Activated CD4-positive, CD25-positive, alpha-beta regulatory T cell treated with anti-CD3 and anti-CD28 coated beads, Interleukin-2, amount 50 U/mL, for 16 hours (primary cell): ENCODE results near the gene KSR1.
"Not testable (repeated sequence)": the region's sequence is repeated elsewhere in the genome, so short reads cannot be mapped to it uniquely, and the experiment has no call there.

Source experiments
- DNase-seq: peaks from one replicate; pipeline ENCODE4 v3.0.0-alpha.2; 2020; ENCODE audit warnings: low read depth, low spot score

The KSR1 gene

DNA sequence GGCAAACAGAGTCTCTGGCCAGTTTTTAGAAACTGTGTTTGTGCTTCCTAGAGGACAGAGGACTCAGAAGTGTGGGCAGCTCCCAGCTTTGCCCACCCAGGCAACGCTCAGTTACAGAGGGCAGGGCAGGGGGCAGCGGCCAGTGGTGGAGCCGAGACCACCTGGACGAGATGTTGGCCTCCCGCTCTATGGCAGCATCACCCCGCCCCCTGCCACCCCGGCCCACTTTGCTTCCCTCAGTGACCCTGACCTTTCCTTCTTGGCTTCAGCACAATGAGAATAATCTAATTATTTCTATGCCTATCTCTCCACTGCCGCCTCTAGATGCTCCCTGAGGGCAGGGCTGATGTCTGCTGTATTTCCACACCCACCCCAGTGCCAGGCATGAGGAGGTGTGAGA, 200.4 kb downstream of the KSR1 start:
- DNase-seq = not testable (repeated sequence)

DNA sequence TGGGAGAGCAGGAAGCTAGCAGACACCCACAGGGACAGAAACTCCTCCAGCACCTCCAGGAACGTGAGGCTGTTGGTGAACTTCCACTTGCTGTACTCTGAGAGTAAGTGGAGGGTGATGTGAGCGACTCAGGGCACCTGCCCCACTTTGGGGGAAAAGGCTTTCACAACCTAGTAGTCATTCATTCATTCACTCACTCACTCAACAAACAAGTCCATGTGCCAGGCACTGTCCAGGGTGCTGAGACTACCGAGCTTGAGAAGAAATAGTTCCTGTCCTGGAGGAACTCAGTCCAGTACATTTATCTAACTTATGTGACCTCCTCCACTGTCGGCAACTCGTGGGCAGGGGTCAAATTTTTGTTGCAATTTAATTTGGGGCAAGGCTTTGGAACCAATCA, 201.4 kb downstream of the KSR1 start:
- DNase-seq = no peak

DNA sequence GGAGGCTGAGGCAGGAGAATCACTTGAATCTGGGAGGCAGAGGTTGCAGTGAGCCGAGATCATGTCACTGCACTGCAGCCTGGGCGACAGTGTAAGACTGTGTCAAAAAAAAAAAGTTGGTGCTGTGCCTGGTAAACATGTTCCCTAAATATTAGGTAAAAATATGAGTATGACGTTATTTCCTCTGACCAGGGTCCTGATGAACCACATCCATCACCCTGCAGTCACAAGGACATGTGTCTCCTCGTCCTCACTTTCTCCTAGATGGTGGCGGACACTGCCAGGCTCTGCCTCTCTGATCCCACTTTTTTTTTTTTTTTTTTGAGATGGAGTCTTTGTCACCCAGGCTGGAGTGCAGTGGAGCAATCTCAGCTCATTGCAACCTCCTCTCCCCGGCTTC, 203.4 kb downstream of the KSR1 start:
- no peak for DNase-seq

DNA sequence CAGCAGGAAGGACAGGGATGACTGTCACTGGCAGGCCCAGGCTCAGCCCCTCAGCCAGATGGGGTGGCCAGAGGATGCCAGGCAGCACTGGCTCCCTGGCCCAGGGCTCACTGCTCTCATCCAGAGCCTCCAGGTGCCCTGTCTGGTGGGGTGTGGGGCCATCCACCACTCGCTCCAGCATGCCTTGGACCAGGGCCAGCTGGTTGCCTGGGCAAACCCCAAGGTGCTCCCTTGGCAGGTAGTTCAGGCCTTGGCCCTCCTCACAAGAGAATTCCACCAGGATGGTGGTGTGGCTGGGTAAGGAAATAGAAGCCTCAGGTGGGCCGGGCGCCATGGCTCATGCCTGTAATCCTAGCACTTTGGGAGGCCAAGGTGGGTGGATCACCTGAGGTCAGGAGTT, 204.2 kb downstream of the KSR1 start:
- DNase-seq = no peak

DNA sequence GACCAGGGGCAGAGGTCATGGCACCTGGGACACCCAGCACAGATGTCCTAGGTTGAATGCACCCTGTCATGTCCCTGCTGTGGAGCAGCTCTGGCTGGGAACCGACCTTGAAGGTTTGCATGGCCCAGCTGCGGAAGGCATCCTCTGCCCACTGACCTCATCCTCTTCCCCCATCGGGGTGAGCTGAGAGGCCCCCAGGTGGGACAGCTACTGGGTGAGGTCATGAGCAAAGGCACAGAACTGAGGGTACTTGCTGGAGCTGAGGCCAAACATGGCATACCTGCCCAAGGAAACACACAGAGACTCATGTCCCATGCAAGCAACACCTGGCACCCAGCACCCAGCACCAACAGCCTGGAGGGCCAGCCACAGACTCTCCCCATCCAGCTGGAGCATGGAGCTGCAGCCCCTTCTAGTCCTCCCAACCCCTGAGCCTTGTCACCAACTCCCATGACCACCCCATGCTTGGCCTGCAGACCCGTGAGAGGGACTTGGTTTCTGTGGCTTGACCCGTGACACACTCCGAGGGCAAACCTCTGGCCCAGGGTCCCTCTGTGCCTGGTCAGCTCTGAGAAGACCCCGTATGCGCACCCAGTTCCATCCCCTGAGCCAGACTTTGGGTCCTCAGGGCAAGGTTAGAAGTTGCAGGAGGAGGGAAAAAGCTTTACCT, 207.8 kb downstream of the KSR1 start:
- no peak for DNase-seq

DNA sequence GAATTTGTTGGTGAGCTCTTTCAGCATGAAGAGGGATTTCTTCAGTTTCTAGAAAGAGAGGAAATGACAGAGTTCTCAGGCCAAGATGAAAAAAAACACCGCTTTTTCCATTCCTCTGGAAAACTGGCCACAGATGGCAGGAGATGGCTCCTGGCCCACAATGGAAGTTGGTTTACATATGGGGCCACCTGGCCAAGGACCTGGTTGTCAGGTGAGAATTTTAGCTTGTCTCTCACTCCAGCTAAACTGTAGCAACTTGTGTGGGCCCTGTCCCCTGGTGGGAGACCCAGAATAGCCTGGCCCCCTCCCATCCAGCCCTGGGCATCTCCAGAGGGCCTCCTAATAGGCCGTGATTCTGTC, 208.3 kb downstream of the KSR1 start:
- no peak for DNase-seq

DNA sequence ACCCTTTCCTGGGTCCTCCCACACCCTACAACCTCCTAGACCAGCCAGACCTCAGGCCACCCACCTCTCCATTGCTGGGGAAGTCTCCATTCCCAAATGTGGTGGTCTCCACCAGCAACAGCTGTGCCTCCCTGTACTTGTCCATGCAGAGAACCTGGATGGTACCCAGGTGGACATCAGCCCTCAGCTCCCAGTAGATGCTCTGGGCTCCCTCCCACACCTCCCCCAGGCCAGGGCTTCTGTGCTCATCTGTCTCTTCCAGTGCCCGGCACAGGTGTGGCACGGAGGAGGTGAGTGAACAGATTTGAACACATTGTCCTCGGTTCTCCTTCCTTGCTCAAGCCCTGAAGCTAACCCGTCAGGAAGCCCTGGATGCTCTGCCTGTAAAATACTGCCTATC, 209.3 kb downstream of the KSR1 start:
- no peak for DNase-seq

DNA sequence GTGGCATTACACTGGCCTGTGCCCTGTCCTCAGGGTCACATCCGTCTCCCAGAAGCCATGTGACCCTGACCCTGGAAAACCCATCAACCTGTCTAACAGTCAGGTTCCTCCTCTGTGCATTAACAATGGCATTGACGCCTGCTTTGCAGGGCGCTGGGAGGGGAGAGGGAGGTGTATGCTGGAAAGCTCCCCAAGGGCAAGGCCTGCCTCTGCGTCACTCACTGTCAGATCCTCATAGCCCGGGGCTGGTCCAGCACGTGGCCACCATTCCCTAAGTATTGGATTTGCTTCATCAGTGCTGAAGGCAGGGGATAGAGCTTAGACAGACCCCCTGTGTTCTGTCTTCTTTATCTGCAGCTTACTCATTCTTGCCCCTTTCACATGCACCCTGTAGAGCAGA, 210.0 kb downstream of the KSR1 start:
- not testable (repeated sequence) for DNase-seq

DNA sequence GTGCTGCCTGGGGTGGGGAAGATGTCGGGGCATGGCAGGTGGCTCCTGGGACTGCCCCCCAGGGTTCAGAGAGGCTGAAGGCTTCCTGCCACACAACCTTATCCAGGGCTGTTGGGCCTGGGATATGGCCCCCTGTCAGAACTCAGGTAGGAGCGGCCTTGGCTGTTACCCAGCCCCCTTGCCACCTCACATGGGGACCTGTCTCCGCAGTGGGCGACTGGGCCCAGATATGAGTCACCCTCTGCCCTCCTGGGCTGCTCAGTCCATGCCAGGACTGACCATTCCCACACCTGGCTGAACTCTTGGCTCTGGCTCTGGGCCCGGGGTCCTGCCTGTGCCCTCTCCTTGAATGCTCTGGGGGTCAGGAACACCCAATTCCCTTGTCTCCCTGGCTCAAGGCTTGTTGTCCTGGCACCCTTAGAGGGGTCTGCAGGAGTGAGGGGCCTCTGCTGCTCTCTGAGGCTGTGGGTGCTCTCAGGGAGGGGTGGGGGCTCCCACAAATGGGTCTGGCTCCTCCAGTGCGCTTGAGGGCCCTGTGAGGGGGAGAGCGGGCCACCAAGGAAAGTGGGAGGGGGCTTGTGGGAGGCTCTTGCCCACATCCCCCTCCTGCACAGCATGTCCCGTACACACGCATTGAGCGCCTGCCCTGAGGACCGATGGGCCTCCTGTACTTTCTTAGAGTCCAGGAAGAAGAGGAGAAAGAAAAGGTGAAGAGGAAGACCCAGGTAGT, 210.7 kb downstream of the KSR1 start:
- DNase-seq = no peak

DNA sequence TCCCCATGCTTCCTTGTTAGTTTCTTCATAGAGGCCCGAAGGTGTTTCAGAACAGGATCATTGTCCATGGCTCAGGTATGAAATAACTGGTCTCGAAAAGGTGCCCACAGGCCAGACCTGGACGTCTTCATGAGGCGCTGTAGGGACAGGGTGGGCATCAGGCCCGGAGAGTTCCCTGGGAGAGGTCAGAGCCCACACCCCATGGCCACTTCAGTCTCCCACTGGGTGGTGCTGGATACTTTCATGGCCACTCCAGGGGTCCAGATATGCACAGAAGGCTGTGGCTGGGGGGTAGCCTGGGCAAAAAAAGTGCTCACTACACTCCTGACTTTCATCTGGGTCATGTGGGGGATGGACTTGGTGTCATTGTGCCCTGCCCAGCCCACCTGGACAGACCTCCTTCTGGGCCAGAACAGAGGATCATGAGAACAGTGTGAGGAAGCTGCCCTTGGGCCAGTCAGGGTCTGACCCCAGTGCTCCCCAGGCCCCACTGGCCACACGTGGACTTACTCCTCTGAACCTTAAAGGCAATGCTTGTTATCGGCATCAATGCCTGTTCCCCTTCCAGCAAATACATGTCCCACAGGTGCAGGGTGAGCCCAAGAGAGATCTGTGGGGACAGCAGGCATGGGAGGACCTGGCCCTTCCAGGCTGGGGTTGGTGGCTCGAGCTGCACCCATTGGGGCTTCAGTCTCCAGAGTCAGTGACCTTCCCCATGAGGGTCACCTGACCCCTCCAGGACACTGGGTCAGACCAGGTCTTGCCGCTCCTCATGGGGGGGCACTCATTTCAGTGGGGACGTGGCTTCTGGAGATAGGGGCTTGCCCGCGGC, 211.6 kb downstream of the KSR1 start:
- no peak for DNase-seq

DNA sequence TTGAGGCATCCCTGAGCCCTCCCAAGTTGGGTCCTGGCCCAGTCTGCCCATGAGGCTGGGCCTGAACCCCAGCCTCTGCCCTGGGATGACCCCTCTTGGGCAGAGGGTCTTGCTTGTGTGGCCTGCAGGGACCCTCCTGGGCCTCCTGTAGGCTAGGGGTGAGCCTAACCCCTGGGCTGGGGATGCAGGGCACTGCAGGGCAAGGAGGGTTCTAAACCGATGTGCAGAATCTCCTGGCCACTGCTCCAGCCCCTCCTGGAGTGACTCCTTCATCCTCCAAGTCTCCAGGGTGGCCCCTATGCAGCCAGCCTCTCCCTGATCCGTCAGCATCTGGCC, 212.2 kb downstream of the KSR1 start:
- no peak for DNase-seq

DNA sequence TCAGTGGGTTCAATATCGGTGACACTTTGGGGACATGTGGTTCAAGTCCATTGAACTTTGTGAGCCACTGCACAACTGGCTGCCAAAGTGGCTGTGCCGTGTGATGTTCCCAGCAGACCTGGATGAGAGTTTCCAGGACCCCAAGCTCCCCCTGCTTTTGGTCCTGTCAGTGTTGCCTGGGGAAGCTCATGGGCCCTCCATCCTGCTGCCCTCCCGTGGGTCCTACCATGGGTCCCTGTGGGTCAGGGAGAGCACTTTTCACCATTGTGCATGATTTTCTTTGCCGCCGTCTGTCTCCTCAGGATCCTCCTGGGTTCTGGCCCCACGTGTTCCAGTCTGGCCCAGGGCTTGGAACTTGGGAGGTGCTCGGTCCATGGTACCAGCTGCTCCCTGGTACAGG, 212.9 kb downstream of the KSR1 start:
- DNase-seq = no peak

DNA sequence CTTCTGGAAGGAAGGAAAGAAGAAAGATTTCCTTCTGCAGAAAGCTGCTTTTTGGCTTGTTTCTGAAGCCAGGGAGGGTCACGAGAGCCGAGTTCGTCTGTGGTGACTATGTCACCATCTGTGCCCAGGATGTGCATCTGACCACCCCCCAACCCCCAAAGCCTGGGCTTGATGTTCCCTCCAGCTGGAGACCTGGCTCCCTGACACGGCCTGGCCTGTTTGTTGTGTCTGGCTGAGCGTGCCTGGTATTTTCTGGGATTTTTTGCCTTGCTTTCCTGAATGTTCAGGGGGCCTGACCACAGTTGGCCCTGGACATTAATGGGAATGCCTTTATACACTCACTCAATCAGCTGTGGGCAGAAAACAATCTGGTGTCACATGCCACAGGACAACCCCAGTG, 213.6 kb downstream of the KSR1 start:
- no peak for DNase-seq

DNA sequence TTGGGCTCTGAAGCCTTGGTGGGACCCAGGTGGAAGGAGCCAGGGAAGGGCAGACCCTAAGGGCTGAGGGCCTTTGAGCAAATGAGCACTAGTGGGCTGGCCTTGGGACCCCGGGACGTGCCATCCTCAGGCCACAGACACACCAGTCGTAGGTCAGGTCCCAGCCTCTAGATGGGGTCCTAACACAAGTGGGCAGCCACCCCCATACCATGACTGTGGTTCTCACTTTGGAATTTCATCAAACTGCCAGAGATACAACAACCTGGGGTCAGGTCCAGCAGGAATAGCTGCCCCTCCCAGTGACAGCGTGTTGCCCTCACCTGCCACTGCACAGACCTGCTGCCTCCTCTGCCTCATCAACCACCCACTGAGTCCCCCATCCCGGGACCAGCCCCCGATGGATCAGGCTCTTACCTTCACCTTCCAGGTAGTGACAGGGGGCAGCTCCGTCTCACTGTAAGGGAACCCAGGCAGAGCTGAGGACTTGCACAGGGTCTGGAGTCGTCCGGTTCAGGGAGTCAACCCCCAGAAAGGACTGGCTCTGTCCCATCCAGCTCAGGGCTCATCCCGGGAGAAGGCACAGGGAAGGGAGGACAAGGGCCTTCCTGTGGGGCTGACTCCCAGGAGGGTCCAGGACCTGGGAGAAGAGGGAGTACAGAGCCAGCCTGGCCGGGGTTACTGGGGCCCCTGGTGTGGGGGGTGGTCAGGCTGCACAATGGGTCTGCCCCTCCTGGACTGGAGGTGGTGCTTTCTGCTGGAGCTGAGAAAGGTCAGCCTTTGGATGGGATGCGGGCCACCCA, 214.7 kb downstream of the KSR1 start:
- no peak for DNase-seq

DNA sequence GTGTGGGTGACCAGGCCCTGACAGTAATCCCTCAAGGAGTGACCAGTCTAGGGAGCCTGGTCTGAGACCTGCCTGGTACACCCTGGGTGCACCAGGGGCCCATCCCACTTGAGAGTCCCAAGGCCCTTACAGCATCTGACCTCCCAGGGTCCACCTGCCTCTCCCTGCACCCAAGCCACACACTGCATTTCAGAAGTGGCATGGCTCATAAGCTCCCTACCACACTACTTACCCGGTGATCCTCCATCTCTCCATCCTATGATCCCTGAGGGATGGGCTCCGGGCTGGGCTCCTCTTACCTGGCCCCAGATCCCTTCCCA, 215.3 kb downstream of the KSR1 start:
- no peak for DNase-seq

DNA sequence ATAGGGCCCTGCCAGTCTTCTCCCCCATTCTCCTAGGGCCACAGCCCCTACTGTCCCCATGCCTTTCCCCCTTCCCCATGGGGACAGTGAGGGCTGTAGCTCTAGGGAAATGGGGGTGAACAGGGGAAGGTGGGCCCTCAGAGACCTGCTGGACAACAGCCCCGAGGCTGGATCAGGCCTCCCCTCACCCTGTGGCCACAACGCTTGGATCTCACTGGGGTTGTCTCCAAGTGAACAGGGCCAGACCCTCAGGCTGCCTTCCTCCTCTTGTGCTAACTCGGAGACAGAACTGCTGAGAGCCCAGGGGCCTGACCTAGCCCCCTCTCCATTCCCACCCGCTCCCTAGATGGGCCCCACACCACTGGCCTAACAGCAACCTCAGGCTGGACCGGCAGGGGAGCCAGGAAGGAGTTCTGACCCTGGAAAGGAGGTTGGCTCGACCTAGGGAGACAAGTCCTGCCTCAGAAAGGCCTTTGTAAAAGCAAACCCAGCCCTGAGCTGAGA, 215.8 kb downstream of the KSR1 start:
- DNase-seq = not testable (repeated sequence)

DNA sequence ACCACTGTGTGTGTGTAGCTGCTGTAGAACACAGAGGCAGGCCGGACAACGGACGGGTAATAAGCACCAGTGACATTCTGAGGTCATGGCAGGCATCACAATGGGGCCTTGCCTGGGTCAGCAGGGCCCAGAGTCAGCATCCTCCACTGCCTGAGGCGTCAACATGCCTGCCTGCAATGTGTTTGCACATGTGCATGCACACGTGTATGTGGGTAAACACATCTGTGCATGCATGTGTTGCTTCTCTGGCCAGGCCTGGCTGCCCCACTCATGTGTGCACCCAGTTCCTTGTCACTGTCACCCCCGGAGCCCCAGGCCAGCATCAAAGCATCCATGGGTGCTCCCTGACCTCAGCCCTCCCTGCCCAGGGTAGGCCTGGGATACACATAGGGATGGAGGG, 218.1 kb downstream of the KSR1 start:
- DNase-seq = no peak
